H9 (cell line): Measurements from ENCODE around the gene KRT77. TPM values are rescaled to one million over a fixed set of nuclear protein-coding genes. Genes with fewer than 3 reads are reported as not detected.

Source experiments
- DNase-seq: peaks from one replicate; pipeline ENCODE4 v3.0.0-alpha.2; 2017
- H2AFZ ChIP-seq: one replicate; pipeline ENCODE4 v1.6.1; 2013; ENCODE audit warnings: mild to moderate bottlenecking, low read length, control low read depth, moderate library complexity
- H2AK5ac ChIP-seq: 2 replicates; pipeline ENCODE4 v1.6.1; 2013; ENCODE audit warnings: low read length, control low read depth, mixed read lengths; ENCODE audit not compliant: insufficient read length
- H2BK120ac ChIP-seq: one replicate; pipeline ENCODE4 v1.6.1; 2013; ENCODE audit warnings: low read depth, mild to moderate bottlenecking, low read length, control low read depth, inconsistent platforms; ENCODE audit not compliant: poor library complexity, severe bottlenecking
- H2BK12ac ChIP-seq: 2 replicates; pipeline ENCODE4 v1.6.1; 2013; ENCODE audit warnings: low read length, control low read depth, mixed read lengths, low read depth; ENCODE audit not compliant: insufficient read length
- H2BK15ac ChIP-seq: 2 replicates; pipeline ENCODE4 v1.6.1; 2013; ENCODE audit warnings: low read depth, low read length, control low read depth
- H2BK20ac ChIP-seq: one replicate; pipeline ENCODE4 v1.6.1; 2013; ENCODE audit warnings: low read depth, mild to moderate bottlenecking, low read length, control low read depth, inconsistent platforms; ENCODE audit not compliant: poor library complexity, severe bottlenecking
- H2BK5ac ChIP-seq: 2 replicates; pipeline ENCODE4 v1.6.1; 2013; ENCODE audit warnings: low read length, control low read depth, mixed read lengths; ENCODE audit not compliant: insufficient read length
- H3K14ac ChIP-seq: 2 replicates; pipeline ENCODE4 v1.6.1; 2013; ENCODE audit warnings: low read length, control low read depth; ENCODE audit not compliant: insufficient read depth
- H3K18ac ChIP-seq: 2 replicates; pipeline ENCODE4 v1.6.1; 2013; ENCODE audit warnings: low read depth, mild to moderate bottlenecking, mixed read lengths, low read length, control low read depth; ENCODE audit not compliant: insufficient read length
- H3K23ac ChIP-seq: 2 replicates; pipeline ENCODE4 v1.6.1; 2013; ENCODE audit warnings: low read length, control low read depth, mixed read lengths, low read depth; ENCODE audit not compliant: insufficient read length
- H3K23me2 ChIP-seq: 2 replicates; pipeline ENCODE4 v1.6.1; 2013; ENCODE audit warnings: low read depth, mild to moderate bottlenecking, mixed read lengths, low read length, control low read depth; ENCODE audit not compliant: insufficient read length, poor library complexity, severe bottlenecking
- H3K27ac ChIP-seq: 2 replicates; pipeline ENCODE4 v1.5.1; 2013; ENCODE audit warnings: low read length, control low read depth, mixed read lengths, low read depth; ENCODE audit not compliant: insufficient read length
- H3K27me3 ChIP-seq: 2 replicates; pipeline ENCODE4 v1.6.1; 2013; ENCODE audit warnings: low read length, control low read depth, inconsistent platforms; ENCODE audit not compliant: insufficient read depth
- H3K4ac ChIP-seq: 2 replicates; pipeline ENCODE4 v1.6.1; 2013; ENCODE audit warnings: low read depth, mild to moderate bottlenecking, control low read depth, inconsistent platforms, low read length, moderate library complexity
- H3K4me1 ChIP-seq: 2 replicates; pipeline ENCODE4 v1.6.1; 2013; ENCODE audit warnings: low read length, control low read depth, inconsistent platforms; ENCODE audit not compliant: insufficient read depth
- H3K4me2 ChIP-seq: 2 replicates; pipeline ENCODE4 v1.6.1; 2013; ENCODE audit warnings: low read length, control low read depth, mixed read lengths; ENCODE audit not compliant: insufficient read length, insufficient read depth
- H3K56ac ChIP-seq: 2 replicates; pipeline ENCODE4 v1.6.1; 2013; ENCODE audit warnings: low read depth, mild to moderate bottlenecking, mixed read lengths, low read length, control low read depth; ENCODE audit not compliant: insufficient read length
- H3K79me1 ChIP-seq: 2 replicates; pipeline ENCODE4 v1.6.1; 2013; ENCODE audit warnings: low read depth, mild to moderate bottlenecking, moderate library complexity, low read length, control low read depth, inconsistent platforms; ENCODE audit not compliant: insufficient read depth, poor library complexity, severe bottlenecking
- H3K79me2 ChIP-seq: 2 replicates; pipeline ENCODE4 v1.6.1; 2013; ENCODE audit warnings: low read length, control low read depth, inconsistent platforms; ENCODE audit not compliant: insufficient read depth
- H3K9ac ChIP-seq: 2 replicates; pipeline ENCODE4 v1.6.1; 2013; ENCODE audit warnings: low read length, control low read depth, mixed read lengths; ENCODE audit not compliant: insufficient read length; ENCODE audit errors: extremely low read depth
- H3K9me3 ChIP-seq: one replicate; pipeline ENCODE4 v1.6.1; 2013; ENCODE audit warnings: low read depth, low read length, inconsistent platforms; ENCODE audit not compliant: control insufficient read depth
- H3T11ph ChIP-seq: one replicate; pipeline ENCODE4 v1.6.1; 2013; ENCODE audit warnings: mild to moderate bottlenecking, low read length, control low read depth, inconsistent platforms
- H4K20me1 ChIP-seq: one replicate; pipeline ENCODE4 v1.6.1; 2013; ENCODE audit not compliant: control insufficient read depth, insufficient read length, insufficient read depth
- H4K5ac ChIP-seq: 2 replicates; pipeline ENCODE4 v1.6.1; 2013; ENCODE audit warnings: low read depth, mild to moderate bottlenecking, mixed read lengths, low read length, control low read depth; ENCODE audit not compliant: insufficient read length
- H4K8ac ChIP-seq: replicated peaks from 2 replicates; pipeline ENCODE4 v1.6.1; 2013; ENCODE audit warnings: low read length, control low read depth, mixed read lengths, low read depth; ENCODE audit not compliant: insufficient read length
- H4K91ac ChIP-seq: 2 replicates; pipeline ENCODE4 v1.6.1; 2013; ENCODE audit warnings: low read depth, mild to moderate bottlenecking, moderate library complexity, mixed read lengths, low read length, control low read depth; ENCODE audit not compliant: insufficient read length
- H3K27ac Mint-ChIP-seq, 3 experiments: 2 replicates in 2 of 3; 3 replicates in 1 of 3; pipeline ENCODE4 v1.8.0; 2020 to 2021; ENCODE audit warnings: mixed read lengths in 3 of 3, mild to moderate bottlenecking in 1 of 3, moderate library complexity in 1 of 3
- H3K27me3 Mint-ChIP-seq: 2 replicates; pipeline ENCODE4 v1.8.0; 2021; ENCODE audit warnings: low read depth, mild to moderate bottlenecking, moderate library complexity, mixed read lengths
- H3K36me3 Mint-ChIP-seq, 3 experiments: 2 replicates in 2 of 3; 3 replicates in 1 of 3; pipeline ENCODE4 v1.8.0; 2020 to 2021; ENCODE audit warnings: low read depth in 3 of 3, mixed read lengths in 3 of 3; ENCODE audit not compliant: insufficient read depth in 1 of 3
- H3K4me1 Mint-ChIP-seq, 2 experiments: 2 replicates each; pipeline ENCODE4 v1.8.0; 2020; ENCODE audit warnings: mixed read lengths in 2 of 2
- H3K4me3 Mint-ChIP-seq, 2 experiments: 2 replicates in 1 of 2; 3 replicates in 1 of 2; pipeline ENCODE4 v1.8.0; 2020 to 2021; ENCODE audit warnings: mild to moderate bottlenecking in 2 of 2, mixed read lengths in 2 of 2, moderate library complexity in 1 of 2
- H3K9me3 Mint-ChIP-seq, 2 experiments: 2 replicates in 1 of 2; 3 replicates in 1 of 2; pipeline ENCODE4 v1.8.0; 2020; ENCODE audit warnings: mild to moderate bottlenecking in 2 of 2, mixed read lengths in 2 of 2, moderate library complexity in 1 of 2
- CTCF ChIP-seq: fragments of 200-600 bp; sonication (generic); conservative IDR thresholded peaks from 3 replicates; pipeline ENCODE4 v1.8.0; 2021; ENCODE audit warnings: antibody characterized with exemption, mild to moderate bottlenecking
- WGBS: extraction: QIAGEN DNeasy Blood & Tissue Kit; methylation state at CpG from one replicate; pipeline ENCODE4 v1.1.7; 2013; ENCODE audit warnings: missing lambda C conversion rate, low lambda C conversion rate, mixed read lengths; ENCODE audit not compliant: insufficient read length; ENCODE audit errors: extremely low coverage; 5-methylcytosine and 5-hydroxymethylcytosine counted together
- total RNA-seq: library from RNA; stranded (reverse); gene quantifications from 2 replicates; pipeline ENCODE4 v1.2.1, GENCODE V29; 2021

The KRT77 gene
- total RNA-seq, 1 experiment from 2014 or later = not detected

DNA sequence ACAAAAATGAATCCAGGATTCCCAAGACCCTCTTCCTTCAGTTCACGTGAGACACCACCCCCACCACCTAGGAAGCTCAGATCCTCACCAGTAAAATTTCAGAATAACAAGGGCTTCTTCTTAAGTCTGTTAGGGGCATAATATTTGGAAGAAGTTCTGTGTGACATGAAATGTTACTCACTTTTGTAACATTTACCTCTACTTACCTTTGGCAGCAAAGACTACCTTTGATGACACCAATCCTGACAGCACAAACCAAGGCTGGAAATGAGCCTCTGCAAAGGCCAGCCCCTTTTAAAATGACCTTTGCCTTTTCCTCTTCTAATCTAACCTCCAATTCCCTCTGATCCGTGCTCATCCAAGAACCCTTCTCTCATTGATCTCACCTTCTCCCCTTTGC is 19.4 kb upstream of the KRT77 start:
- no peak overlapping the region for H2BK12ac ChIP-seq
- H3K9ac ChIP-seq = no peak overlapping the region
- H3K9me3 ChIP-seq = no peaks in the 10 kb centered on the region
- Mint-ChIP-seq H3K4me1 (peaks cover 0 to 3% of the 10 kb centered on the region in 2 experiments; a peak in 2 of 4 replicates), H3K27ac (no peak overlapping the region), H3K36me3 (no peaks in the 10 kb centered on the region), H3K9me3 (peaks cover 0 to 2% of the 10 kb centered on the region in 2 experiments; a peak in 2 of 5 replicates), H3K27me3 (peaks cover 25% of the 10 kb centered on the region), H3K4me3 (no peak overlapping the region)
- H2BK5ac ChIP-seq = no peak overlapping the region
- no peaks in the 10 kb centered on the region for H4K20me1 ChIP-seq
- no peak overlapping the region for H3K14ac ChIP-seq
- no peak overlapping the region for H2BK15ac ChIP-seq
- no peak for DNase-seq
- H3K23ac ChIP-seq = no peak overlapping the region
- no peak overlapping the region for H4K5ac ChIP-seq
- H3K79me1 ChIP-seq = no peaks in the 10 kb centered on the region
- WGBS = no CpG with 5 or more reads among the region's 2 CpGs
- H2BK20ac ChIP-seq = no peak overlapping the region
- TF ChIP-seq CTCF = no peak
- no peaks in the 10 kb centered on the region for H3K79me2 ChIP-seq
- H3K27me3 ChIP-seq = no peaks in the 10 kb centered on the region
- H3K27ac ChIP-seq = no peak overlapping the region
- H3K18ac ChIP-seq = no peak overlapping the region
- H3K4me2 ChIP-seq = no peak overlapping the region
- no peak overlapping the region for H2AFZ ChIP-seq
- no peak overlapping the region for H3K56ac ChIP-seq
- no peaks in the 10 kb centered on the region for H3K4me1 ChIP-seq
- H3K4ac ChIP-seq = no peak overlapping the region
- H2BK120ac ChIP-seq = no peak overlapping the region
- H3T11ph ChIP-seq = no peak overlapping the region
- no peak overlapping the region for H4K8ac ChIP-seq
- H4K91ac ChIP-seq = no peak overlapping the region
- H3K23me2 ChIP-seq = no peaks in the 10 kb centered on the region
- no peak overlapping the region for H2AK5ac ChIP-seq
